ENCODE data around the gene TDRD7. TPM values are rescaled to one million over a fixed set of nuclear protein-coding genes. Genes with fewer than 3 reads are reported as not detected.
A peak's percentile ranks its signal among the peaks of the same experiment; 100 is the strongest.

TDRD7 gene
- total RNA-seq, 1 experiment from 2014 or later, result 2.8 TPM

DNA sequence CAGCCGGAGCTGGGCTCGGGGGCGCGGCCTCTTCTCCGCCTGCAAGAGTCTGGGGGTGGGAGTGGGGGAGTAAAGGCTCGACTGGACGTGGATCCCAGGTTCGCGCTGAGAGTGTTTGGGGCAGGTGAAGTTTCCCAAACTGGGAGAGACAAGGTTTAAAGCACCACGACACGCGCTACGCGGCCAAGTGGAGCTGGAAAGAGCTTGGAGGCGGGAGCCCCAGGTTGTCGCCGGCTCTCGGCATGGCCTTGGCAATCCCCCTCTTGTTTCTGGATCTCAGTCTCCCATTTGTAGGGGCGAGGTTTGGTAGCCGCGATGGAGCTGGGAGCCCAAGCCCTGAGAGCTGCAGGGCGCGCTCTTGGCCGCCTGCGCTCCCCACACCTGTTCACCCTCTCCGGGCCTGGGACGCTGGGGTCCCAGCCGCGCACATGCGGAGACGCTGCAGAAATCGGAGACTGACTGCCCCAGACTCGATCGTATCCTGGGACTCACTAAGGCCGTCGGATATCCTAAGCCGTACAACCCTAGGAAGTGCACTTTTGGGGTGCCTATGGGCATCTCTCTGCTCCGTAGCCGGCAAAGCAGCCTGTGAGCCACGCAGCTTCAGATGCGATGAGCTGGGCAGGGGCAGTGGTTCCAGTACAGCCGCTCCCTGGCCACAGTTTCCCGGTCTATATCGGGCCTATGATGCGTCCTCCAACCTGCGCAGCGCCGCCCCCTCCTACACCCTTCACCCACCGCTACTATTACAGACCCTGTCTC, 90.5 kb downstream of the TDRD7 start:
- ChIA-PET POLR2A (interaction anchor here (0.6 to 2.6 kb wide), 3 partner anchors 22 to 430 kb away, joined by 3 to 9 read pairs (median 3); no protein-coding TSS in a partner anchor), CTCF (interaction anchor here (0.7 to 5.5 kb wide), 20 partner anchors 8 to 646 kb away, joined by 3 to 77 read pairs (median 6); partner anchors contain the start of gene TDRD7)
- DNase-seq (ENCODE audit: low spot score) (peak; percentile 39), ATAC-seq (peak; percentile 61)
- TF ChIP-seq, protein P1, sequence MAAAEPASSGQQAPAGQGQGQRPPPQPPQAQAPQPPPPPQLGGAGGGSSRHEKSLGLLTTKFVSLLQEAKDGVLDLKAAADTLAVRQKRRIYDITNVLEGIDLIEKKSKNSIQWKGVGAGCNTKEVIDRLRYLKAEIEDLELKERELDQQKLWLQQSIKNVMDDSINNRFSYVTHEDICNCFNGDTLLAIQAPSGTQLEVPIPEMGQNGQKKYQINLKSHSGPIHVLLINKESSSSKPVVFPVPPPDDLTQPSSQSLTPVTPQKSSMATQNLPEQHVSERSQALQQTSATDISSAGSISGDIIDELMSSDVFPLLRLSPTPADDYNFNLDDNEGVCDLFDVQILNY (CRISPR knock-in tag; IDR thresholded peaks at IDR 0.05), result no peak
- TF ChIP-seq, protein P2, sequence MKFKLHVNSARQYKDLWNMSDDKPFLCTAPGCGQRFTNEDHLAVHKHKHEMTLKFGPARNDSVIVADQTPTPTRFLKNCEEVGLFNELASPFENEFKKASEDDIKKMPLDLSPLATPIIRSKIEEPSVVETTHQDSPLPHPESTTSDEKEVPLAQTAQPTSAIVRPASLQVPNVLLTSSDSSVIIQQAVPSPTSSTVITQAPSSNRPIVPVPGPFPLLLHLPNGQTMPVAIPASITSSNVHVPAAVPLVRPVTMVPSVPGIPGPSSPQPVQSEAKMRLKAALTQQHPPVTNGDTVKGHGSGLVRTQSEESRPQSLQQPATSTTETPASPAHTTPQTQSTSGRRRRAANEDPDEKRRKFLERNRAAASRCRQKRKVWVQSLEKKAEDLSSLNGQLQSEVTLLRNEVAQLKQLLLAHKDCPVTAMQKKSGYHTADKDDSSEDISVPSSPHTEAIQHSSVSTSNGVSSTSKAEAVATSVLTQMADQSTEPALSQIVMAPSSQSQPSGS (CRISPR knock-in tag; IDR thresholded peaks at IDR 0.05; ENCODE audit: borderline replicate concordance, low read depth), result no peak
- TF ChIP-seq HMGXB4 (CRISPR knock-in tag; IDR thresholded peaks at IDR 0.05) (peak; percentile 65; the same call in 1 of the 2 replicates), MAX (CRISPR knock-in tag; IDR thresholded peaks at IDR 0.05) (0 out of 2 replicates have a peak, but pooled peaks have one; percentile 36)
- TF ChIP-seq, protein P3, sequence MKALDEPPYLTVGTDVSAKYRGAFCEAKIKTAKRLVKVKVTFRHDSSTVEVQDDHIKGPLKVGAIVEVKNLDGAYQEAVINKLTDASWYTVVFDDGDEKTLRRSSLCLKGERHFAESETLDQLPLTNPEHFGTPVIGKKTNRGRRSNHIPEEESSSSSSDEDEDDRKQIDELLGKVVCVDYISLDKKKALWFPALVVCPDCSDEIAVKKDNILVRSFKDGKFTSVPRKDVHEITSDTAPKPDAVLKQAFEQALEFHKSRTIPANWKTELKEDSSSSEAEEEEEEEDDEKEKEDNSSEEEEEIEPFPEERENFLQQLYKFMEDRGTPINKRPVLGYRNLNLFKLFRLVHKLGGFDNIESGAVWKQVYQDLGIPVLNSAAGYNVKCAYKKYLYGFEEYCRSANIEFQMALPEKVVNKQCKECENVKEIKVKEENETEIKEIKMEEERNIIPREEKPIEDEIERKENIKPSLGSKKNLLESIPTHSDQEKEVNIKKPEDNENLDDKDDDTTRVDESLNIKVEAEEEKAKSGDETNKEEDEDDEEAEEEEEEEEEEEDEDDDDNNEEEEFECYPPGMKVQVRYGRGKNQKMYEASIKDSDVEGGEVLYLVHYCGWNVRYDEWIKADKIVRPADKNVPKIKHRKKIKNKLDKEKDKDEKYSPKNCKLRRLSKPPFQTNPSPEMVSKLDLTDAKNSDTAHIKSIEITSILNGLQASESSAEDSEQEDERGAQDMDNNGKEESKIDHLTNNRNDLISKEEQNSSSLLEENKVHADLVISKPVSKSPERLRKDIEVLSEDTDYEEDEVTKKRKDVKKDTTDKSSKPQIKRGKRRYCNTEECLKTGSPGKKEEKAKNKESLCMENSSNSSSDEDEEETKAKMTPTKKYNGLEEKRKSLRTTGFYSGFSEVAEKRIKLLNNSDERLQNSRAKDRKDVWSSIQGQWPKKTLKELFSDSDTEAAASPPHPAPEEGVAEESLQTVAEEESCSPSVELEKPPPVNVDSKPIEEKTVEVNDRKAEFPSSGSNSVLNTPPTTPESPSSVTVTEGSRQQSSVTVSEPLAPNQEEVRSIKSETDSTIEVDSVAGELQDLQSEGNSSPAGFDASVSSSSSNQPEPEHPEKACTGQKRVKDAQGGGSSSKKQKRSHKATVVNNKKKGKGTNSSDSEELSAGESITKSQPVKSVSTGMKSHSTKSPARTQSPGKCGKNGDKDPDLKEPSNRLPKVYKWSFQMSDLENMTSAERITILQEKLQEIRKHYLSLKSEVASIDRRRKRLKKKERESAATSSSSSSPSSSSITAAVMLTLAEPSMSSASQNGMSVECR (CRISPR knock-in tag; IDR thresholded peaks at IDR 0.05; ENCODE audit: borderline replicate concordance), result 0 out of 2 replicates have a peak, but pooled peaks have one; percentile 47
- H3K36me3 Mint-ChIP-seq, result no peaks in the 10 kb centered on the region
- H3K27me3 Mint-ChIP-seq (ENCODE audit: low read depth), result peaks cover 34% of the 10 kb centered on the region
- H3K4me1 Mint-ChIP-seq, result peaks cover 21% of the 10 kb centered on the region
- peak overlapping the region; percentile 77 for H3K4me3 Mint-ChIP-seq
- 0 out of 2 replicates have a peak, but pooled peaks cover 3% of the 10 kb centered on the region for H3K9me3 Mint-ChIP-seq
- no peak overlapping the region for H3K27ac Mint-ChIP-seq

GRCh38 chr9:97502984-97503861, 91.3 kb downstream of the TDRD7 start:
- Mint-ChIP-seq H3K27me3 (ENCODE audit: low read depth) (peaks cover 31% of the 10 kb centered on the region), H3K4me1 (peaks cover 21% of the 10 kb centered on the region), H3K9me3 (0 out of 2 replicates have a peak, but pooled peaks cover 3% of the 10 kb centered on the region), H3K27ac (no peak overlapping the region), H3K4me3 (peak overlapping the region; percentile 77), H3K36me3 (no peaks in the 10 kb centered on the region)
- DNase-seq (ENCODE audit: low spot score), result peak; percentile 28
- ATAC-seq, result peak; percentile 11
- POLR2A ChIA-PET, result interaction anchor here (2.6 kb wide), 1 partner anchor 96 kb away, joined by 9 read pairs; no protein-coding TSS in a partner anchor
- CTCF ChIA-PET, result interaction anchor here (0.8 to 5.5 kb wide), 13 partner anchors 15 to 112 kb away, joined by 3 to 77 read pairs (median 8); partner anchors contain the start of gene TDRD7
- TF ChIP-seq NR2C2 (CRISPR knock-in tag; IDR thresholded peaks at IDR 0.05) (no peak), FOXJ3 (CRISPR knock-in tag; IDR thresholded peaks at IDR 0.05; ENCODE audit: borderline replicate concordance) (no peak), CTCF (IDR thresholded peaks at IDR 0.05) (no peak), ELF4 (CRISPR knock-in tag; IDR thresholded peaks at IDR 0.05; ENCODE audit: low read depth) (no peak), ZNF219 (CRISPR knock-in tag; IDR thresholded peaks at IDR 0.05; ENCODE audit: borderline replicate concordance) (no peak), IRF2 (CRISPR knock-in tag; IDR thresholded peaks at IDR 0.05; ENCODE audit: borderline replicate concordance, low read depth) (no peak), ZNF121 (CRISPR knock-in tag; IDR thresholded peaks at IDR 0.05) (no peak), TEAD1 (CRISPR knock-in tag; IDR thresholded peaks at IDR 0.05) (no peak), HMGA2 (CRISPR knock-in tag; IDR thresholded peaks at IDR 0.05) (no peak), GABPB1 (CRISPR knock-in tag; IDR thresholded peaks at IDR 0.05) (no peak), SMAD3 (CRISPR knock-in tag; IDR thresholded peaks at IDR 0.05; ENCODE audit: borderline replicate concordance) (no peak), ZNF138 (CRISPR knock-in tag; conservative IDR thresholded peaks at IDR 0.05) (no peak)
- TF ChIP-seq, protein P4, sequence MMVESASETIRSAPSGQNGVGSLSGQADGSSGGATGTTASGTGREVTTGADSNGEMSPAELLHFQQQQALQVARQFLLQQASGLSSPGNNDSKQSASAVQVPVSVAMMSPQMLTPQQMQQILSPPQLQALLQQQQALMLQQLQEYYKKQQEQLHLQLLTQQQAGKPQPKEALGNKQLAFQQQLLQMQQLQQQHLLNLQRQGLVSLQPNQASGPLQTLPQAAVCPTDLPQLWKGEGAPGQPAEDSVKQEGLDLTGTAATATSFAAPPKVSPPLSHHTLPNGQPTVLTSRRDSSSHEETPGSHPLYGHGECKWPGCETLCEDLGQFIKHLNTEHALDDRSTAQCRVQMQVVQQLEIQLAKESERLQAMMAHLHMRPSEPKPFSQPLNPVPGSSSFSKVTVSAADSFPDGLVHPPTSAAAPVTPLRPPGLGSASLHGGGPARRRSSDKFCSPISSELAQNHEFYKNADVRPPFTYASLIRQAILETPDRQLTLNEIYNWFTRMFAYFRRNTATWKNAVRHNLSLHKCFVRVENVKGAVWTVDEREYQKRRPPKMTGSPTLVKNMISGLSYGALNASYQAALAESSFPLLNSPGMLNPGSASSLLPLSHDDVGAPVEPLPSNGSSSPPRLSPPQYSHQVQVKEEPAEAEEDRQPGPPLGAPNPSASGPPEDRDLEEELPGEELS (CRISPR knock-in tag; IDR thresholded peaks at IDR 0.05), result no peak

Data from WTC11 (cell line).